Neural cell (in vitro differentiated cells): ENCODE measurements around the gene KCNJ6. TPM values are rescaled to one million over a fixed set of nuclear protein-coding genes. Genes with fewer than 3 reads are reported as not detected.

Source experiments
- H2AFZ ChIP-seq: fragments of 200-600, 300-800 bp; sonication (generic), shearing (Covaris generic); 2 replicates; pipeline ENCODE4 v1.6.0; 2014; ENCODE audit warnings: low read depth, mild to moderate bottlenecking, antibody characterized with exemption, low read length, moderate library complexity
- H3F3A ChIP-seq: fragments of 200-600 bp; shearing (Covaris generic); 2 replicates; pipeline ENCODE4 v1.6.1; 2016; ENCODE audit warnings: mild to moderate bottlenecking, moderate library complexity, mixed read lengths, antibody characterized with exemption, low read length; ENCODE audit not compliant: insufficient read depth, poor library complexity, severe bottlenecking
- H3K27ac ChIP-seq: fragments of 200-600, 300-800 bp; sonication (generic), shearing (Covaris generic); 2 replicates; pipeline ENCODE4 v1.5.1; 2014; ENCODE audit warnings: mild to moderate bottlenecking, low read length, moderate library complexity
- H3K27me3 ChIP-seq: fragments of 300-800, 200-600 bp; sonication (generic), shearing (Covaris generic); 2 replicates; pipeline ENCODE4 v1.6.0; 2014; ENCODE audit warnings: mild to moderate bottlenecking, low read depth, low read length, moderate library complexity; ENCODE audit not compliant: insufficient read depth
- H3K36me3 ChIP-seq: fragments of 300-800, 200-600 bp; sonication (generic), shearing (Covaris generic); 2 replicates; pipeline ENCODE4 v1.5.1; 2014; ENCODE audit warnings: mild to moderate bottlenecking, antibody characterized with exemption, low read length, moderate library complexity; ENCODE audit not compliant: insufficient read depth
- H3K4me2 ChIP-seq: fragments of 300-800, 200-600 bp; sonication (generic), shearing (Covaris generic); 2 replicates; pipeline ENCODE4 v1.6.0; 2014; ENCODE audit warnings: mild to moderate bottlenecking, low read length
- H3K4me3 ChIP-seq: fragments of 300-800, 200-600 bp; sonication (generic), shearing (Covaris generic); 2 replicates; pipeline ENCODE4 v1.5.1; 2014; ENCODE audit warnings: mild to moderate bottlenecking, low read length, moderate library complexity
- H3K79me2 ChIP-seq: fragments of 200-600 bp; shearing (Covaris generic); replicated peaks from 2 replicates; pipeline ENCODE4 v1.6.0; 2014; ENCODE audit warnings: mild to moderate bottlenecking, low read length, moderate library complexity; ENCODE audit not compliant: insufficient read depth
- H3K9ac ChIP-seq: fragments of 300-800, 200-600 bp; sonication (generic), shearing (Covaris generic); 2 replicates; pipeline ENCODE4 v1.6.1; 2016; ENCODE audit warnings: mild to moderate bottlenecking, low read length, mixed read lengths
- H3K9me2 ChIP-seq: fragments of 200-600 bp; shearing (Covaris generic); 2 replicates; pipeline ENCODE4 v1.6.1; 2016; ENCODE audit warnings: mild to moderate bottlenecking, low read length, mixed read lengths; ENCODE audit not compliant: insufficient read depth
- H3K9me3 ChIP-seq: fragments of 200-600, 300-800 bp; sonication (generic), shearing (Covaris generic); 2 replicates; pipeline ENCODE4 v1.6.1; 2016; ENCODE audit warnings: mild to moderate bottlenecking, mixed run types, low read length, moderate library complexity, mixed read lengths
- H4K20me1 ChIP-seq: fragments of 200-600 bp; shearing (Covaris generic); 2 replicates; pipeline ENCODE4 v1.6.1; 2016; ENCODE audit warnings: mild to moderate bottlenecking, mixed run types; ENCODE audit not compliant: insufficient read depth
- CTCF ChIP-seq: fragments of 450-650 bp; IDR thresholded peaks from 2 replicates; pipeline ENCODE4 v1.5.1; 2014; ENCODE audit warnings: antibody characterized with exemption, mild to moderate bottlenecking, moderate library complexity; ENCODE audit not compliant: poor library complexity, severe bottlenecking
- EP300 ChIP-seq: fragments of 450-650 bp; conservative IDR thresholded peaks from 2 replicates; pipeline ENCODE4 v1.6.1; 2014; ENCODE audit warnings: antibody characterized with exemption, mild to moderate bottlenecking, moderate library complexity; ENCODE audit not compliant: poor library complexity, severe bottlenecking
- EZH2 ChIP-seq: fragments of 200-600, 300-800 bp; shearing (Covaris generic), sonication (generic); IDR thresholded peaks from 2 replicates; pipeline ENCODE4 v1.6.1; 2014; ENCODE audit warnings: antibody characterized with exemption, low read length, borderline replicate concordance, mild to moderate bottlenecking; ENCODE audit not compliant: insufficient read depth, poor library complexity, severe bottlenecking
- MXI1 ChIP-seq: fragments of 450-650 bp; conservative IDR thresholded peaks from 2 replicates; pipeline ENCODE4 v1.6.1; 2014; ENCODE audit warnings: antibody characterized with exemption, mild to moderate bottlenecking; ENCODE audit not compliant: poor library complexity, severe bottlenecking
- POLR2AphosphoS5 ChIP-seq: IDR thresholded peaks from 2 replicates; pipeline ENCODE4 v1.6.1; 2012
- RAD21 ChIP-seq: fragments of 450-650 bp; conservative IDR thresholded peaks from 2 replicates; pipeline ENCODE4 v1.6.1; 2014; ENCODE audit warnings: antibody characterized with exemption, mild to moderate bottlenecking, moderate library complexity
- REST ChIP-seq: IDR thresholded peaks from 2 replicates; pipeline ENCODE4 v1.6.1; 2012; ENCODE audit warnings: borderline replicate concordance
- SMC3 ChIP-seq: fragments of 450-650 bp; conservative IDR thresholded peaks from 2 replicates; pipeline ENCODE4 v1.6.1; 2014; ENCODE audit warnings: antibody characterized with exemption, mild to moderate bottlenecking, moderate library complexity; ENCODE audit not compliant: poor library complexity
- TAF1 ChIP-seq: IDR thresholded peaks from 2 replicates; pipeline ENCODE4 v1.6.1; 2012; ENCODE audit warnings: low read depth
- polyA plus RNA-seq: library from polyadenylated mRNA; depleted of rRNA; stranded (reverse); fragments of >200 nt; gene quantifications from 2 replicates; pipeline ENCODE4 v1.2.3, GENCODE V29; 2014

Gene KCNJ6
- polyA plus RNA-seq, 1 donor from 2014 or later: 1.7 TPM

- Histone ChIP-seq H3K36me3 (no peaks in the 10 kb centered on the region), H3K4me3 (peak overlapping the region; percentile 52), H3K27ac (no peak overlapping the region), H3K4me2 (no peak overlapping the region), H3K9me3 (no peaks in the 10 kb centered on the region), H3F3A (no peaks in the 10 kb centered on the region), H3K9me2 (no peaks in the 10 kb centered on the region), H4K20me1 (no peaks in the 10 kb centered on the region), H3K27me3 (no peaks in the 10 kb centered on the region), H3K9ac (no peak overlapping the region), H3K79me2 (no peaks in the 10 kb centered on the region), H2AFZ (no peak overlapping the region)
- TF ChIP-seq TAF1 (no peak), RAD21 (peak; percentile 12), MXI1 (no peak), REST (no peak), POLR2AphosphoS5 (no peak), EP300 (no peak), SMC3 (no peak), EZH2 (no peak), CTCF (no peak)
Observed at GRCh38 chr21:37564341-37564923, 351.8 kb downstream of the KCNJ6 start.

- H4K20me1 ChIP-seq: no peaks in the 10 kb centered on the region
- H3K4me2 ChIP-seq: no peak overlapping the region
- H3K36me3 ChIP-seq: no peaks in the 10 kb centered on the region
- TF ChIP-seq EP300 (no peak), TAF1 (no peak), CTCF (no peak), MXI1 (no peak), POLR2AphosphoS5 (no peak), SMC3 (no peak), EZH2 (no peak), REST (no peak), RAD21 (no peak)
- H2AFZ ChIP-seq: no peak overlapping the region
- no peak overlapping the region for H3K9ac ChIP-seq
- peak overlapping the region; percentile 52 for H3K4me3 ChIP-seq
- H3K27me3 ChIP-seq: no peaks in the 10 kb centered on the region
- H3K79me2 ChIP-seq: no peaks in the 10 kb centered on the region
- no peaks in the 10 kb centered on the region for H3F3A ChIP-seq
- no peaks in the 10 kb centered on the region for H3K9me2 ChIP-seq
- H3K27ac ChIP-seq: no peak overlapping the region
- H3K9me3 ChIP-seq: no peaks in the 10 kb centered on the region
Observed at GRCh38 chr21:37563641-37564340, 352.5 kb downstream of the KCNJ6 start.
